DND-41 (cell line): ENCODE data around the gene ABCB11.

Experiments
- CTCF ChIP-seq: IDR thresholded peaks from 2 replicates; pipeline ENCODE4 v1.5.1; 2012; ENCODE audit warnings: borderline replicate concordance, low read length, moderate library complexity, mild to moderate bottlenecking; ENCODE audit not compliant: poor library complexity, severe bottlenecking; ENCODE audit errors: extremely low read depth
- EZH2 ChIP-seq: IDR thresholded peaks from 3 replicates; pipeline ENCODE4 v1.6.1; 2012; ENCODE audit warnings: borderline replicate concordance, low read depth, mild to moderate bottlenecking, moderate library complexity, low read length, inconsistent platforms; ENCODE audit not compliant: severe bottlenecking

DNA sequence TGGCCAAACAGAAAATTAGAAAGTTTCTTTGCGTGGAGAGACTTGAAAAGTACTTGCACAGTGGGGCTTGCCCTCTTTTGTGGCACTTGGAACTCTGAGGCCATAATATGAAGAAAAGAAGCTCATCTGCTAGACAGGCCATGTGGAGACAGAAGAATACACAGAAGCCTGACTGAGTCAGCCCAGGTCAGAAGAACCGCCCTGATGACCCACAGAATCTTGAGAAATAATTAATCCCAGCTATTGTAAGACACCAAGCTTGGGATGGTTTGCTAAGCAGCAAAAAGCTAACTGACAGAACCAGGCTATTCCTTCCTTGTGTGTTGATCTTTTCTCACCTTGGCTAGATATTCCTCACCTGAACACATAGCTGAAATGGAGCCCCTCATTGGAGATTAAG lies 96.3 kb downstream of the ABCB11 start:
- TF ChIP-seq CTCF: no peak
- TF ChIP-seq EZH2: no peak
